GM12801 (cell line): ENCODE results near the gene SEC24B.

Experiments used
- CTCF ChIP-seq: IDR thresholded peaks from one replicate; pipeline ENCODE4 v1.5.1; 2011; ENCODE audit warnings: control low read depth; ENCODE audit not compliant: insufficient read length; ENCODE audit errors: extremely low read depth

The SEC24B gene

GRCh38 chr4:109433205-109434006 is at the start of gene SEC24B:
Gene SEC24B, plus strand, starts transcription at chr4:109433815. Its CDS starts 55 bp downstream, at chr4:109433870.
- TF ChIP-seq CTCF = no peak

- TF ChIP-seq CTCF = no peak
Measured at GRCh38 chr4:109383823-109384222, 49.8 kb upstream of the SEC24B start.

DNA sequence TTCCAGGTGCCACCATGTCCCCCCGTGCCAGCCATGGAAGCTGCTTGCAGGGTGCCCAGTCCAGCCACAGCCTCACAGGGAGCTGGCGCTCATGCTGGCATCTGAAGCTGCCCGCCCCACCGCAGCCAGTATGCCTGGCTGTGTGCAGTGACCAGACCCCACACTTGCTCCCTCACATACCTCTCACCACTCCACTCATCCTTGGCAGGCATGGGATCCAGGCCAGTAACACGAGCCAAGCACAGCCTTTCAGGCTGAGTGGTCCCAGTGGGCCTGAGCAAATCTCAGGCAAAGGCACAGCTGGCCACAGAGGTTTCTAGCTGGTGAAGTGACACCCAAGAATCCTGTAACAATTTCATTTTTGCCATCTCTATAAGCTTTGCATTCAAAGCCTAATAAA is 48.4 kb upstream of the SEC24B start:
- TF ChIP-seq CTCF = no peak

GRCh38 chr4:109389369-109390114 is 44.1 kb upstream of the SEC24B start:
- no peak for TF ChIP-seq CTCF

DNA sequence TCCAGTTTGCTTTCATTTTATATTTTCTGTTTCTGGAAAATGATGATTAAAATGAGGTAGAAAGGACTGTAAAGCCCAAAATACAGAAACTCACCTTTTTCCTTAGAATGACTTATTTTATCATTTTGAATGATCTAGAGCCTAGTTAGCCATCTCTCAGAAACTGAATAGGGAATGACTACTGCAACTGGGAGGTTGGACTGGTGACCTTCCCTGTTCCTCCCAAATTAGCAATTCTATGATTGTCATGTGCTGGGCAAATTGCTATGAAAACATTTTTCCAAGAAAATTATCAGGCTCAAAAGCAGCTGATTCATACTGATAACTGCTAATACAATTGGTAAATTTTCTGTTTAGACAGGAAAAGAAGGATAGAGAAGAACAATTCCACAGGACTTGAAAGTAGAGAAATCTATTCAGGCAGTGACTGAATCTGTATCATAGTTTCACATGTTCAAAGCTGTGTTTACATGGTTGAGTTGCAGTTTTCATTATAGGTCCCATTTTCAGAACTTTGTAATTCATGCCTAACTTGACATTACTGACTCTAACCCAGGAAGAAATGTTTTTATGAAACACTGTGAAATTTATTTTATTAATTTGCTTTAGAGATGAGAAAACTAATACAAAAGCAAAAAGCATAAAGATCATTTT is 43.4 kb upstream of the SEC24B start:
- TF ChIP-seq CTCF = no peak

DNA sequence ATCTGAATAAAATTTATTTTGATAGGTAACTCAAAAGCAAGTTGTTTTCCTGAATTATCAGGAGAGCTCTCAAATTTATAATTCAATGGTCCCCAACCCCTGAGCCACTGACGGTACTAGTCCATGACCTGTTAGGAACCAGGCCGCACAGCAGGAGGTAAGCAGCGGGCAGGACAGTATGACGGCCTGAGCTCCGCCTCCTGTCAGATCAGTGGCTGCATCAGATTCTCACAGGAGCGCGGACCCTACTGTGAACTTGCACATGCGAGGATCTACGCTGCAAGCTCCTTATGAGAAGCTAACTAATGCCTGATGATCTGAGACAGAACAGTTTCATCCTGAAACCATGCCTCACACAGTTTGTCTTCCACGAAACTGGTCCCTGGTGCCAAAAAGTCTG is 37.9 kb upstream of the SEC24B start:
- no peak for TF ChIP-seq CTCF

DNA sequence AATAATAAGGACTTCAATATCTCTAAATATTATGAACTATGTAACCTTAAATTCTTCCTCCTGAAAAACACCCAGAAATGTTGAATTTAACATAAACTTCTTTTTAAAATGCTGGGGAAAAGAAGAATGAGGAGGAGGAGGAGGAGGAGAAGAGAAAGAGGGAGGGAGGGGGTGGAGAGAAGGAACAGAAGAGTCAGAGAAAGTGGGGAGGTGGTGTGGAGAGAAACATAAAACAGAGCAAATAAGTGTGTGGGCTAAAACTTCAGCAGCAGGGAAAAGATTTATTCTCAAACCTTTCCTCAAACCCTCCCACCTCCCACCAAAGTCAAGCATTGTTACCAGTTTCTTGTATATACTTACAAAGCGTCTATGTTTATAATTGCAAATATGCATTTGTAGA is 34.7 kb upstream of the SEC24B start:
- no peak for TF ChIP-seq CTCF
